Measurements from ENCODE around the gene TOPBP1. TPM values are rescaled to one million over a fixed set of nuclear protein-coding genes. Genes with fewer than 3 reads are reported as not detected.
A peak's percentile ranks its signal among the peaks of the same experiment; 100 is the strongest.

The TOPBP1 gene
- total RNA-seq, 1 donor from 2014 or later = 10.4 TPM

GRCh38 chr3:133641254-133641653 is 20.5 kb downstream of the TOPBP1 start:
- Histone ChIP-seq H3K9me3 (replicated peaks) (no peaks in the 10 kb centered on the region), H3K36me3 (peaks cover 82% of the 10 kb centered on the region), H3K27ac (replicated peaks) (no peak overlapping the region), H3K4me3 (no peak overlapping the region), H3K4me1 (no peaks in the 10 kb centered on the region), H3K27me3 (ENCODE audit: low read depth) (no peaks in the 10 kb centered on the region)
- intact Hi-C loops (cut with micrococcal nuclease) = no loop called here
- DNase-seq = no peak
- TF ChIP-seq CTCF (IDR thresholded peaks at IDR 0.05; ENCODE audit: borderline replicate concordance) = no peak

- no peak for DNase-seq
- TF ChIP-seq CTCF (IDR thresholded peaks at IDR 0.05; ENCODE audit: borderline replicate concordance) = no peak
- no peaks in the 10 kb centered on the region for H3K9me3 ChIP-seq (replicated peaks)
- H3K4me3 ChIP-seq = no peak overlapping the region
- intact Hi-C loops (cut with micrococcal nuclease) = no loop called here
- H3K27me3 ChIP-seq (ENCODE audit: low read depth) = no peaks in the 10 kb centered on the region
- H3K36me3 ChIP-seq = peaks cover 81% of the 10 kb centered on the region
- H3K27ac ChIP-seq (replicated peaks) = no peak overlapping the region
- H3K4me1 ChIP-seq = peaks cover 10% of the 10 kb centered on the region
These were observed 28.3 kb downstream of the TOPBP1 start for GRCh38 chr3:133633439-133633838.

GRCh38 chr3:133629146-133629545 is 32.6 kb downstream of the TOPBP1 start:
- intact Hi-C loops (cut with micrococcal nuclease) = no loop called here
- peaks cover 24% of the 10 kb centered on the region for H3K4me1 ChIP-seq
- H3K9me3 ChIP-seq (replicated peaks) = no peaks in the 10 kb centered on the region
- no peaks in the 10 kb centered on the region for H3K27me3 ChIP-seq (ENCODE audit: low read depth)
- no peak for DNase-seq
- H3K27ac ChIP-seq (replicated peaks) = no peak overlapping the region
- peaks cover 67% of the 10 kb centered on the region for H3K36me3 ChIP-seq
- H3K4me3 ChIP-seq = no peak overlapping the region
- no peak for TF ChIP-seq CTCF (IDR thresholded peaks at IDR 0.05; ENCODE audit: borderline replicate concordance)

GRCh38 chr3:133627789-133628188 is 34.0 kb downstream of the TOPBP1 start:
- H3K36me3 ChIP-seq = peaks cover 70% of the 10 kb centered on the region
- H3K4me3 ChIP-seq = no peak overlapping the region
- no peak for DNase-seq
- no peaks in the 10 kb centered on the region for H3K27me3 ChIP-seq (ENCODE audit: low read depth)
- intact Hi-C loops (cut with micrococcal nuclease) = no loop called here
- peak overlapping the region; percentile 34 for H3K27ac ChIP-seq (replicated peaks)
- no peaks in the 10 kb centered on the region for H3K9me3 ChIP-seq (replicated peaks)
- TF ChIP-seq CTCF (IDR thresholded peaks at IDR 0.05; ENCODE audit: borderline replicate concordance) = no peak
- peaks cover 24% of the 10 kb centered on the region for H3K4me1 ChIP-seq

GRCh38 chr3:133620066-133620784 is 41.5 kb downstream of the TOPBP1 start:
- H3K27me3 ChIP-seq (ENCODE audit: low read depth) = no peaks in the 10 kb centered on the region
- DNase-seq = no peak
- no peaks in the 10 kb centered on the region for H3K9me3 ChIP-seq (replicated peaks)
- no peak for TF ChIP-seq CTCF (IDR thresholded peaks at IDR 0.05; ENCODE audit: borderline replicate concordance)
- H3K4me3 ChIP-seq = no peak overlapping the region
- H3K4me1 ChIP-seq = no peaks in the 10 kb centered on the region
- no peak overlapping the region for H3K27ac ChIP-seq (replicated peaks)
- intact Hi-C loops (cut with micrococcal nuclease) = no loop called here
- peaks cover 90% of the 10 kb centered on the region for H3K36me3 ChIP-seq
